ENCODE measurements around the gene PTPRN2.

The PTPRN2 gene

DNA sequence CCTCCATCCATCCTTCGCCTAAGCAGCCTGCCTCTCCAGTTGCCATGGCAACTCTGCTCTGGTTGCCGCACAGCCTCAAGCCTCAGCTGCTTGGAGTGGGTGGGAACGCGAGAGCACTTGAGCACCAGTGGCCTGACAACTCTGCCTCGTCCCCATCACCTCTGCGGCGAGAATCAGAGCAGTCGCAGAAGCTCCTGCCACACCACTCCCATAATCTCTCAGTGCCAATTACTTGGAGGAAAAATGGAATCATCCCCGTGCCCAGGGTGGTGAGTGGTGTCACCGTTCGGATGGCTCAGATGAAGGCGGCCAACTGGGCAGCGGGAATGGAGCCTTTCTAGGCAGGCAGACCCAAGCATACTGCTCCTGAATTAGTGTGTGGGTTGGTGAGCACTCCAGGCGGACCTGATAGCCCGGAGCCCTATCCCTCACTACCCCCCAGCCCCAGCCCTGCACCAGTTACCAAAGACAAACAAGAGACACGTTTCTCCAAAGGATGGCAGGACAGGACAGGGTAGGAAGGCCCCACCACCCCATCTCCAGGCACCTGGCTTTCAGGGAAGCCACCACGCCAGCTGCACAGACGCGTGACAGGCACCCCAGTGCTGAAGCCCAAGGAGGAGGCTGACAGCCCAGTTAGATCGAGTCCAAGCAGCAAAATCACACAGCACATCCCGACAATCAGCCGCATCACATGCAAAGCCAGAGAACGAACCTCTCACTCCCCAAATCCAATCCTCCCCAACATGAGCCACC lies 335.4 kb downstream of the PTPRN2 start:
- no peaks in the 10 kb centered on the region for H3K36me3 ChIP-seq (ENCODE audit: control insufficient read depth, insufficient read depth, low read length)
- peaks cover 53% of the 10 kb centered on the region; the same call in 1 of the 2 replicates for H3K9me3 ChIP-seq (ENCODE audit: control insufficient read depth, insufficient read depth, low read depth, low read length)
- no peak overlapping the region for H3K27ac ChIP-seq (ENCODE audit: low read depth, low read length)
- no peak overlapping the region for H3K9ac ChIP-seq (ENCODE audit: low read length)
- no peaks in the 10 kb centered on the region for H3K27me3 ChIP-seq (ENCODE audit: control insufficient read depth, insufficient read depth, low read length)
- H3K4me3 ChIP-seq (ENCODE audit: low read depth, low read length), result no peak overlapping the region
- no peaks in the 10 kb centered on the region for H3K4me1 ChIP-seq (ENCODE audit: control insufficient read depth, insufficient read depth, low read length)

DNA sequence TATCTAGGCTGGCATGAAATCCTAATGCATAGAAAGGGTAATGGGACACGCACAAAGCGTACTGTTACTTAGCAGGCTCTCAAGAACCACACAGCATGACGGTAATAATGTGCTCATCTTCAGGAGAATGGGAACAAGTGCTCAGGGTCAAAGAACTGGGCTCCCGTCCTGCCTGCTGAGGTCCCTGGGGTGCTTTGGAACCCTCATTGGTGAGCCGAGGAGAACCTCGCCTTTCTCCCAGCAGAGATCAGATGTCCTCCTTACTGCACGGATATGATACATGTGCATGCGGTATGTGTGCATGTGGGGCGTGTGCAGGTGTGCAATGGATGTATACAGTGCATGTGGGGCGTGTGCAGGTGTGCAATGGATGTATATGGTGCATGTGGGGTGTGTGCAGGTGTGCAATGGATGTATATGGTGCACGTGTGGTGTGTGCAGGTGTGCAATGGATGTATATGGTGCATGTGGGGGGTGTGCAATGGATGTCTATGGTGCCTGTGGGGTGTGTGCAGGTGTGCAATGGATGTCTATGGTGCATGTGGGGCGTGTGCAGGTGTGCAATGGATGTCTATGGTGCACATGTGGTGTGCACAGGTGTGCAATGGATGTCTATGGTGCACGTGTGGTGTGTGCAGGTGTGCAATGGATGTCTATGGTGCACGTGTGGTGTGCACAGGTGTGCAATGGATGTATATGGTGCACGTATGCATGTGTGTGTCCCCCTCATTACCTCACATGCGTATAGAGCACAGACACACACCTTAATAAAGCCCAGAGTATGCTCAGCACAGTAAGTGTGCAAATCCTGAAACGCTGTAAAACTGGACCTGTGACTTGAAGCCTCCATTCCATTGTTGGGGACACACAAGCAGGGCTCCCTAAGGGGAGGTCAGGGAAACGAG lies 336.3 kb downstream of the PTPRN2 start:
- Histone ChIP-seq H3K9me3 (ENCODE audit: control insufficient read depth, insufficient read depth, low read depth, low read length) (peaks cover 58% of the 10 kb centered on the region; the same call in 1 of the 2 replicates), H3K4me3 (ENCODE audit: low read depth, low read length) (no peak overlapping the region), H3K36me3 (ENCODE audit: control insufficient read depth, insufficient read depth, low read length) (no peaks in the 10 kb centered on the region)

DNA sequence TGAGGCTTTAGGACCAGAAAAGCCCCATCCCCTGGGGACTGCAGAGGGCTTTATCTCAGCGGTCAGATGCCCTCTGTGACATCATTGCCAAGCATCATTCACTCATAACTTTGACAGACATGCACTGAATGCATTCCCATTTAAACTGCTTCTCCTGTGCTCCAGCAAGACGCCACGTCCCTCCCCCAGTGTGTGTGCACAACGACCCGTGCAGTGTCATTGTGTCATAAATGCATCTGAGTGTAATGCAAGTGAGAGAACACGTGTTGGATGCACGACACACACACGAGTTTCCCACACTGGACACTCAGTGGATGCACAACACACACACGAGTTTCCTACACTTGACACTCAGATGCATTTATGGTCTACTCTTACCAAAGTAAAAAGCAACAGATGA lies 337.9 kb downstream of the PTPRN2 start:
- H3K9ac ChIP-seq (ENCODE audit: low read length), result no peak overlapping the region
- no peaks in the 10 kb centered on the region for H3K27me3 ChIP-seq (ENCODE audit: control insufficient read depth, insufficient read depth, low read length)
- H3K4me1 ChIP-seq (ENCODE audit: control insufficient read depth, insufficient read depth, low read length), result no peaks in the 10 kb centered on the region
- H3K4me3 ChIP-seq (ENCODE audit: low read depth, low read length), result no peak overlapping the region
- H3K9me3 ChIP-seq (ENCODE audit: control insufficient read depth, insufficient read depth, low read depth, low read length), result peaks cover 62% of the 10 kb centered on the region; the same call in 1 of the 2 replicates
- no peaks in the 10 kb centered on the region for H3K36me3 ChIP-seq (ENCODE audit: control insufficient read depth, insufficient read depth, low read length)
- H3K27ac ChIP-seq (ENCODE audit: low read depth, low read length), result no peak overlapping the region

More for the DNA sequence above, 336.3 kb downstream of the PTPRN2 start:
- Histone ChIP-seq H3K4me1 (ENCODE audit: control insufficient read depth, insufficient read depth, low read length) (no peaks in the 10 kb centered on the region), H3K9ac (ENCODE audit: low read length) (no peak overlapping the region), H3K27ac (ENCODE audit: low read depth, low read length) (no peak overlapping the region), H3K27me3 (ENCODE audit: control insufficient read depth, insufficient read depth, low read length) (no peaks in the 10 kb centered on the region)

DNA sequence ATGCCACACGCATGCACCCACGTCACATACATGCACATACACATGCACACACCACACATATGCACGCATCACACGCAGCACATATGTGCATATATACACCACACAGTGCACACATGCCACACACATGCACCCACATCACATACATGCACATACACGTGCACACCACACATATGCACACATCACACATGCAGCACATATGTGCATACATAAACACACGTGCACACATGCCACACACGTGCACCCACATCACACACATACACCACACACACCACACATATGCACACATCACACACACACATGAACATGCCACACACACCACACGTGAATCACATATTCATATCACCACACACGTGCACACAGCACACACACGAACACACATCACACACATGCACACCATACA lies 338.8 kb downstream of the PTPRN2 start:
- no peaks in the 10 kb centered on the region for H3K36me3 ChIP-seq (ENCODE audit: control insufficient read depth, insufficient read depth, low read length)
- no peaks in the 10 kb centered on the region for H3K27me3 ChIP-seq (ENCODE audit: control insufficient read depth, insufficient read depth, low read length)
- H3K9ac ChIP-seq (ENCODE audit: low read length), result no peak overlapping the region
- H3K4me3 ChIP-seq (ENCODE audit: low read depth, low read length), result no peak overlapping the region
- H3K4me1 ChIP-seq (ENCODE audit: control insufficient read depth, insufficient read depth, low read length), result no peaks in the 10 kb centered on the region
- no peak overlapping the region for H3K27ac ChIP-seq (ENCODE audit: low read depth, low read length)
- H3K9me3 ChIP-seq (ENCODE audit: control insufficient read depth, insufficient read depth, low read depth, low read length), result peaks cover 70% of the 10 kb centered on the region; the same call in 1 of the 2 replicates

- H3K4me3 ChIP-seq (ENCODE audit: low read depth, low read length), result no peak overlapping the region
- H3K36me3 ChIP-seq (ENCODE audit: control insufficient read depth, insufficient read depth, low read length), result no peaks in the 10 kb centered on the region
- no peaks in the 10 kb centered on the region for H3K4me1 ChIP-seq (ENCODE audit: control insufficient read depth, insufficient read depth, low read length)
- H3K9ac ChIP-seq (ENCODE audit: low read length), result no peak overlapping the region
- peaks cover 76% of the 10 kb centered on the region; the same call in 1 of the 2 replicates for H3K9me3 ChIP-seq (ENCODE audit: control insufficient read depth, insufficient read depth, low read depth, low read length)
- H3K27me3 ChIP-seq (ENCODE audit: control insufficient read depth, insufficient read depth, low read length), result no peaks in the 10 kb centered on the region
- no peak overlapping the region for H3K27ac ChIP-seq (ENCODE audit: low read depth, low read length)
Measured at GRCh38 chr7:158247758-158248487, 339.7 kb downstream of the PTPRN2 start.

DNA sequence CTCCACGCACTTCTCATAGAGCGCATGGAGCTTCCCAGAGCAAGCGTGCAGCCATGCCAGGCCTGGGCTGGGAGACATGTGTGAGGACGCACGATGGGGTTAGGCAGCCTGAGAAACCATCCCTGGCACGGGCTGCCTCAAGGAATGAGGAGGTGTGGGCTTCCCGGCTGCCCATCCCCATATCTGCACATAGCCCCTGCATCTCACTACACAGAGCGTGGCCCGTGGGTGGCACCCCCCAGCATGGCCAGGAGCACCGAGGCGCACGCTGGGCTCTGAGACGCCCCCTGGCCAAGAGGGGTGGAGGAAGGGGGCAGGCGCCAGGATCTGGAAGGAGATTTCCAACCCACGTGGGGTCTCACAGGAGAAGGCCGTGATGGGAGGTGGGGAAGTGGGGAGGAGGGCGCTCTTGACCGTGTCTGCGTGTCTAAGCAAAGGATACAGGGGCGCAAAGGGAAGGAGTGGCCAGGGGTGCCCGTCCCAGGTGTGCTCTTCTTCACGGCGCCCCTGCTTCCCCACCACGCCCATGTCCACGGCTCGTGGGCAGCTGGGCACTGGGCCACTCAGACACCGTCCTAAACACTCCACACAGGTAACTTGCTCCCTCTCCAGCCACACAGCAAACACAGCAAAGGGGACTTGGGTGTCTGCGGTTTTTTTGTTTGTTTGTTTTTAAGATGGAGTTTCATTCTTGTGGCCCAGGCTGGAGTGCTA lies 340.5 kb downstream of the PTPRN2 start:
- H3K9me3 ChIP-seq (ENCODE audit: control insufficient read depth, insufficient read depth, low read depth, low read length), result peaks cover 75% of the 10 kb centered on the region; the same call in 1 of the 2 replicates
- H3K27ac ChIP-seq (ENCODE audit: low read depth, low read length), result no peak overlapping the region
- H3K4me3 ChIP-seq (ENCODE audit: low read depth, low read length), result no peak overlapping the region
- no peaks in the 10 kb centered on the region for H3K36me3 ChIP-seq (ENCODE audit: control insufficient read depth, insufficient read depth, low read length)
- no peaks in the 10 kb centered on the region for H3K4me1 ChIP-seq (ENCODE audit: control insufficient read depth, insufficient read depth, low read length)
- H3K9ac ChIP-seq (ENCODE audit: low read length), result no peak overlapping the region
- H3K27me3 ChIP-seq (ENCODE audit: control insufficient read depth, insufficient read depth, low read length), result no peaks in the 10 kb centered on the region

- no peaks in the 10 kb centered on the region for H3K4me1 ChIP-seq (ENCODE audit: control insufficient read depth, insufficient read depth, low read length)
- peaks cover 74% of the 10 kb centered on the region; the same call in 1 of the 2 replicates for H3K9me3 ChIP-seq (ENCODE audit: control insufficient read depth, insufficient read depth, low read depth, low read length)
- no peak overlapping the region for H3K27ac ChIP-seq (ENCODE audit: low read depth, low read length)
- no peak overlapping the region for H3K4me3 ChIP-seq (ENCODE audit: low read depth, low read length)
- H3K27me3 ChIP-seq (ENCODE audit: control insufficient read depth, insufficient read depth, low read length), result no peaks in the 10 kb centered on the region
- no peak overlapping the region for H3K9ac ChIP-seq (ENCODE audit: low read length)
- H3K36me3 ChIP-seq (ENCODE audit: control insufficient read depth, insufficient read depth, low read length), result no peaks in the 10 kb centered on the region
Measured at GRCh38 chr7:158246272-158246959, 341.2 kb downstream of the PTPRN2 start.

DNA sequence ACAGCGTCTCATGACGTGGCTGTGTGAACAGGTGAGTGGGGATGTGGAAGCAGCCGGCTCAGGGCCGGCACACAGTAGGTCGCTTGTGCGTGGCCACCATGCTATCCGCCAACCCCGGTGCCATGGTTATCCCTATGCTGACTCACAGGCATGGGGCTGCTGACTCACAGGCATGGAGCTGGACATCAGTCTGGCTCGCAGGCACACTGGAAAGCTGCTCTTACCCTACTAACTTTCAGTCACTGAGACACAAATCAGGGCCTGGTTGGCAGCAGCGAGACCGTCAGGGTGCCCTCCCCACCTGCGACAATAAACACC lies 341.9 kb downstream of the PTPRN2 start:
- no peaks in the 10 kb centered on the region for H3K36me3 ChIP-seq (ENCODE audit: control insufficient read depth, insufficient read depth, low read length)
- no peak overlapping the region for H3K9ac ChIP-seq (ENCODE audit: low read length)
- H3K4me3 ChIP-seq (ENCODE audit: low read depth, low read length), result no peak overlapping the region
- no peaks in the 10 kb centered on the region for H3K27me3 ChIP-seq (ENCODE audit: control insufficient read depth, insufficient read depth, low read length)
- no peaks in the 10 kb centered on the region for H3K4me1 ChIP-seq (ENCODE audit: control insufficient read depth, insufficient read depth, low read length)
- H3K9me3 ChIP-seq (ENCODE audit: control insufficient read depth, insufficient read depth, low read depth, low read length), result peaks cover 69% of the 10 kb centered on the region; the same call in 1 of the 2 replicates
- no peak overlapping the region for H3K27ac ChIP-seq (ENCODE audit: low read depth, low read length)

DNA sequence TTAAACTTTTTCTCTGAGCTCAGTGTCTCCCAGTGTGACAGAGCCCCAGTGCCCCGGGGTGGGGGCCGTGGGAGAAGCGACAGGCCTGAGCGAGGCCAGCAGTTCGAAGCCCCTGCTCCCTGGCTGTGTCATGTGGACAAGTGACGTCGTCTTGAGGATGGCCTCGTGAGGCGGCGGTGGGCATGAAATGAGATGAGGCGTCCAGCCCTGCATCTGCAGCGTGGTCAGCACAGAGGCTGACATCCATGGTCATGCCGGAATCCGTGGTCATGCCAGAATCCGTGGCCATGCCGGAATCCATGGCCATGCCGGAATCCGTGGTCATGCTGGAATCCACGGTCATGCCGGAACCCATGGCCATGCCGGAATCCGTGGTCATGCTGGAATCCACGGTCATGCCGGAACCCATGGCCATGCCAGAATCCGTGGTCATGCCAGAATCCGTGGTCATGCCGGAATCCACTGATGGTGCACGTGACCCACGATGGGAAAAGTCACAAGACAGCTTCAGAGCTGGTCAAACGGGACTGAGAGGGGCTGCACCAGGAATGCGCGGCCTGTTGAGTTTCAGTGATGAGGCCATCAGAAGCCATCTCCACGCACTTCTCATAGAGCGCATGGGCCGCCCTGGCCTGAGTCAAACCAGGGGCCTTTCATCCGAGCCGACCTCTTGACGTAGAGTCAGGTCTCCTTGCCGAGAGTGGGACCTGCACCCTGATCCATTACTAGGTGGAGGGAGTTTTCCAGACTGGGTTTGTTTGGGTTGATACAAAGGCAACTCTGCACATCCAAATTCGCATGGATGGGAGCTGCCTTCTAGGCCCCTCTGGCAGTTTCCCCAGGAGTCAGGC lies 342.5 kb downstream of the PTPRN2 start:
- Histone ChIP-seq H3K4me3 (ENCODE audit: low read depth, low read length) (no peak overlapping the region), H3K36me3 (ENCODE audit: control insufficient read depth, insufficient read depth, low read length) (no peaks in the 10 kb centered on the region), H3K9me3 (ENCODE audit: control insufficient read depth, insufficient read depth, low read depth, low read length) (peaks cover 67% of the 10 kb centered on the region; the same call in 1 of the 2 replicates), H3K9ac (ENCODE audit: low read length) (no peak overlapping the region), H3K27ac (ENCODE audit: low read depth, low read length) (no peak overlapping the region), H3K27me3 (ENCODE audit: control insufficient read depth, insufficient read depth, low read length) (no peaks in the 10 kb centered on the region), H3K4me1 (ENCODE audit: control insufficient read depth, insufficient read depth, low read length) (no peaks in the 10 kb centered on the region)
